Mesothelial cell of epicardium (in vitro differentiated cells): ENCODE results near the gene CD8A. TPM values are rescaled to one million over a fixed set of nuclear protein-coding genes. Genes with fewer than 3 reads are reported as not detected.

Source experiments
- DNase-seq, 2 experiments: peaks; one replicate each; pipeline ENCODE4 v3.0.0; 2021; ENCODE audit warnings: low spot score in 2 of 2; ENCODE audit not compliant: unreplicated experiment in 2 of 2
- H3K27ac Mint-ChIP-seq: 2 replicates; pipeline ENCODE4 v1.8.0; 2021; ENCODE audit warnings: mixed read lengths
- H3K27me3 Mint-ChIP-seq: 2 replicates; pipeline ENCODE4 v1.8.0; 2021; ENCODE audit warnings: low read depth, mixed read lengths
- H3K36me3 Mint-ChIP-seq: 2 replicates; pipeline ENCODE4 v1.8.0; 2021; ENCODE audit warnings: mixed read lengths
- H3K4me1 Mint-ChIP-seq: 2 replicates; pipeline ENCODE4 v1.8.0; 2021; ENCODE audit warnings: mixed read lengths
- H3K4me3 Mint-ChIP-seq: 2 replicates; pipeline ENCODE4 v1.8.0; 2021; ENCODE audit warnings: mild to moderate bottlenecking, moderate library complexity, mixed read lengths
- H3K9me3 Mint-ChIP-seq: 2 replicates; pipeline ENCODE4 v1.8.0; 2021; ENCODE audit warnings: mixed read lengths
- CTCF ChIP-seq: fragments of 200-600 bp; sonication (generic); IDR thresholded peaks from one replicate; pipeline ENCODE4 v1.5.0; 2021; ENCODE audit warnings: antibody characterized with exemption; ENCODE audit not compliant: unreplicated experiment
- total RNA-seq: library from RNA; stranded (reverse); gene quantifications from 3 replicates; pipeline ENCODE4 v1.2.1, GENCODE V29; 2021

Gene CD8A
- total RNA-seq, 1 donor from 2014 or later: 0.38 TPM

DNA sequence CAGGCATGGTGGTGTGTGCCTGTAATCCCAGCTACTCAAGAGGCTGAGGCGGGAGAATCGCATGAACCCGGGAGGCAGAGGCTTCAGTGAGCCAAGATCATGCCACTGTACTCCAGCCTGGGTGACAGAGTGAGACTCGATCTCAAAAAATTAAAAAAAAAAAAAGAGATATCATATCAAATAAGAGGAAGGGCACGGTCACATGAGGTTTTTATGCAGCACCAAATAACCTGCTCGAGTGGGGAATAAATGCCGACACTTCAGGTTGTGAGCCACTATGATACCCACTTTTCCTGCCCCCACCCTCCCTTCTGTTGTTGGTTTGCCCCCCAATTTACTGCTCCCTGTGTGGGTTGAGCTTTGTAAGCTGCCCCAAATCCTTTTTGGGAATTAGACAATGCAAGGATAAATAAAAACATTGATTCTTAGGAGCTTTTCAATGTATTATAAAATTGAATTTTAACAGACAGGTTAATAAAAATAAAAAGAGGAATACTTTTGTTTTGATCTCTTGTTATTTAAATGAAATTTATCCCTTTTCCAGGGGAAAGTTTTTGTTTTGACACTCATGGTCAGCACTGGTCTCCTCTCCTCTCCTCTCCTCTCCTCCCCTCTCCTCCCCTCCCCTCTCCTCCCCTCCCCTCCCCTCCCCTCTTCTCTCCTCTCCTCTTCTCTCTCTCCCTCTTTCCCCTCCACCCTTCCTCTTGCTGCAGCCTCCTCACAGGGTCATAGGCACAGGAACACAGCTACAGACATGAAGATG is 41.8 kb upstream of the CD8A start:
- H3K36me3 Mint-ChIP-seq: no peaks in the 10 kb centered on the region
- H3K4me3 Mint-ChIP-seq: no peak overlapping the region
- H3K27ac Mint-ChIP-seq: no peak overlapping the region

DNA sequence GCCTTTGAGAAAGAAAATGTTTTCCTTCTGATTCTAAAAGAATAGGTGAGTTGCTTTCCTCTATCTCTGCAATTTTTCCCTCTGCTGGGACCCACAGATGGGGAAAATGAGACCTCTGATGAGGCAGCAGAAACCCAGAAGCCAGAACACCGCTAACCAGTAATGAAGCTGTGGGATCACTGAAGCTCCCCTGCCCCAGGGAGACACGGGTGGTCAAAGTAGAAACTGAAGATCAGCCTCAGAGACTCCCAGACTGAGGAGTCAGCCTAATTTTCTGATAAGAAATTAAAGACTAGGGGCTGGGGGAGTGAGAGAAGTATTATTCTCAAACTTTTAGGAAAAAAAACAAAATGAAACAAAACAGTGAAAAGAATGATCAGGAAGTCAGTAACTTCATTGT is 40.8 kb upstream of the CD8A start:
- no peaks in the 10 kb centered on the region for H3K36me3 Mint-ChIP-seq
- no peak for DNase-seq
- H3K9me3 Mint-ChIP-seq: no peaks in the 10 kb centered on the region
- H3K27me3 Mint-ChIP-seq: peaks cover 20% of the 10 kb centered on the region
- no peak overlapping the region for H3K4me3 Mint-ChIP-seq
- no peaks in the 10 kb centered on the region for H3K4me1 Mint-ChIP-seq
- H3K27ac Mint-ChIP-seq: no peak overlapping the region
- TF ChIP-seq CTCF: no peak

More for the DNA sequence above, 41.8 kb upstream of the CD8A start:
- DNase-seq: no peak
- Mint-ChIP-seq H3K27me3 (peaks cover 20% of the 10 kb centered on the region), H3K4me1 (peaks cover 4% of the 10 kb centered on the region), H3K9me3 (no peaks in the 10 kb centered on the region)
- TF ChIP-seq CTCF: no peak

DNA sequence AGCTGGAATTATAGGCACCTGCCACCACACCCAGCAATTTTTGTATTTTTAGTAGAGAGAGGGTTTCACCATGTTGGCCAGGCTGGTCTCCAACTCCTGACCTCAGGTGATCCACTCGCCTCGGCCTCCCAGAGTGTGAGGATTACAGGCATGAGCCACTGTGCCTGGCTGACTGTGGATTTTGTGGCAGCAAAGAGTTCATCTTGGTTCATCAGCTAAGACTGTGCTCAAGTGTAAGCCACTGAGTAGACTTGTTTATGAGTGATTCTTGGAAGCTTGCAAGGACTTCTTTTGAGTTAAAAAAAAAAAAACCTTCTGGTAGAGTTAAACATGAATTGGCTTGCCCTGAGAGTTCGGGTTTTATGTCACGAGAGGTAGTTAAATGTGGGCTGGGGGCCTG is 36.2 kb upstream of the CD8A start:
- Mint-ChIP-seq H3K4me3 (no peak overlapping the region), H3K27me3 (peaks cover 18% of the 10 kb centered on the region)

GRCh38 chr2:86825693-86826381 is 35.1 kb upstream of the CD8A start:
- TF ChIP-seq CTCF: no peak
- no peak overlapping the region for H3K4me3 Mint-ChIP-seq

More for the DNA sequence above, 36.2 kb upstream of the CD8A start:
- Mint-ChIP-seq H3K27ac (no peak overlapping the region), H3K36me3 (peaks cover 2% of the 10 kb centered on the region), H3K4me1 (no peaks in the 10 kb centered on the region), H3K9me3 (peaks cover 11% of the 10 kb centered on the region)
- no peak for TF ChIP-seq CTCF
- no peak for DNase-seq

GRCh38 chr2:86825036-86825692 is 34.5 kb upstream of the CD8A start:
- peaks cover 10% of the 10 kb centered on the region for H3K27me3 Mint-ChIP-seq

More at GRCh38 chr2:86825693-86826381, 35.1 kb upstream of the CD8A start:
- Mint-ChIP-seq H3K27ac (no peak overlapping the region), H3K9me3 (peaks cover 14% of the 10 kb centered on the region), H3K27me3 (peaks cover 9% of the 10 kb centered on the region), H3K4me1 (no peaks in the 10 kb centered on the region), H3K36me3 (peaks cover 2% of the 10 kb centered on the region)
- DNase-seq: no peak

More at GRCh38 chr2:86825036-86825692, 34.5 kb upstream of the CD8A start:
- H3K36me3 Mint-ChIP-seq: peaks cover 2% of the 10 kb centered on the region
- no peak overlapping the region for H3K27ac Mint-ChIP-seq
- no peak overlapping the region for H3K4me3 Mint-ChIP-seq
- no peaks in the 10 kb centered on the region for H3K4me1 Mint-ChIP-seq
- peaks cover 14% of the 10 kb centered on the region for H3K9me3 Mint-ChIP-seq
- TF ChIP-seq CTCF: no peak
- DNase-seq: no peak
